Measurements from ENCODE around the gene EEF1G.

- TF ChIP-seq ZNF830 (tag by site-specific recombination; IDR thresholded peaks at IDR 0.05; ENCODE audit: low read depth), result no peak
- TF ChIP-seq, protein P1, sequence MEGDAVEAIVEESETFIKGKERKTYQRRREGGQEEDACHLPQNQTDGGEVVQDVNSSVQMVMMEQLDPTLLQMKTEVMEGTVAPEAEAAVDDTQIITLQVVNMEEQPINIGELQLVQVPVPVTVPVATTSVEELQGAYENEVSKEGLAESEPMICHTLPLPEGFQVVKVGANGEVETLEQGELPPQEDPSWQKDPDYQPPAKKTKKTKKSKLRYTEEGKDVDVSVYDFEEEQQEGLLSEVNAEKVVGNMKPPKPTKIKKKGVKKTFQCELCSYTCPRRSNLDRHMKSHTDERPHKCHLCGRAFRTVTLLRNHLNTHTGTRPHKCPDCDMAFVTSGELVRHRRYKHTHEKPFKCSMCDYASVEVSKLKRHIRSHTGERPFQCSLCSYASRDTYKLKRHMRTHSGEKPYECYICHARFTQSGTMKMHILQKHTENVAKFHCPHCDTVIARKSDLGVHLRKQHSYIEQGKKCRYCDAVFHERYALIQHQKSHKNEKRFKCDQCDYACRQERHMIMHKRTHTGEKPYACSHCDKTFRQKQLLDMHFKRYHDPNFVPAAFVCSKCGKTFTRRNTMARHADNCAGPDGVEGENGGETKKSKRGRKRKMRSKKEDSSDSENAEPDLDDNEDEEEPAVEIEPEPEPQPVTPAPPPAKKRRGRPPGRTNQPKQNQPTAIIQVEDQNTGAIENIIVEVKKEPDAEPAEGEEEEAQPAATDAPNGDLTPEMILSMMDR (tag by site-specific recombination; IDR thresholded peaks at IDR 0.05), result no peak
- TF ChIP-seq ZNF426 (tag by site-specific recombination; IDR thresholded peaks at IDR 0.05), result no peak
- TF ChIP-seq, protein P2, sequence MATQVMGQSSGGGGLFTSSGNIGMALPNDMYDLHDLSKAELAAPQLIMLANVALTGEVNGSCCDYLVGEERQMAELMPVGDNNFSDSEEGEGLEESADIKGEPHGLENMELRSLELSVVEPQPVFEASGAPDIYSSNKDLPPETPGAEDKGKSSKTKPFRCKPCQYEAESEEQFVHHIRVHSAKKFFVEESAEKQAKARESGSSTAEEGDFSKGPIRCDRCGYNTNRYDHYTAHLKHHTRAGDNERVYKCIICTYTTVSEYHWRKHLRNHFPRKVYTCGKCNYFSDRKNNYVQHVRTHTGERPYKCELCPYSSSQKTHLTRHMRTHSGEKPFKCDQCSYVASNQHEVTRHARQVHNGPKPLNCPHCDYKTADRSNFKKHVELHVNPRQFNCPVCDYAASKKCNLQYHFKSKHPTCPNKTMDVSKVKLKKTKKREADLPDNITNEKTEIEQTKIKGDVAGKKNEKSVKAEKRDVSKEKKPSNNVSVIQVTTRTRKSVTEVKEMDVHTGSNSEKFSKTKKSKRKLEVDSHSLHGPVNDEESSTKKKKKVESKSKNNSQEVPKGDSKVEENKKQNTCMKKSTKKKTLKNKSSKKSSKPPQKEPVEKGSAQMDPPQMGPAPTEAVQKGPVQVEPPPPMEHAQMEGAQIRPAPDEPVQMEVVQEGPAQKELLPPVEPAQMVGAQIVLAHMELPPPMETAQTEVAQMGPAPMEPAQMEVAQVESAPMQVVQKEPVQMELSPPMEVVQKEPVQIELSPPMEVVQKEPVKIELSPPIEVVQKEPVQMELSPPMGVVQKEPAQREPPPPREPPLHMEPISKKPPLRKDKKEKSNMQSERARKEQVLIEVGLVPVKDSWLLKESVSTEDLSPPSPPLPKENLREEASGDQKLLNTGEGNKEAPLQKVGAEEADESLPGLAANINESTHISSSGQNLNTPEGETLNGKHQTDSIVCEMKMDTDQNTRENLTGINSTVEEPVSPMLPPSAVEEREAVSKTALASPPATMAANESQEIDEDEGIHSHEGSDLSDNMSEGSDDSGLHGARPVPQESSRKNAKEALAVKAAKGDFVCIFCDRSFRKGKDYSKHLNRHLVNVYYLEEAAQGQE (tag by site-specific recombination; IDR thresholded peaks at IDR 0.05), result no peak
These were observed 21.4 kb upstream of the EEF1G start for GRCh38 chr11:62595124-62595523.
